Measurements from ENCODE around the gene ANAPC5.

The ANAPC5 gene

DNA sequence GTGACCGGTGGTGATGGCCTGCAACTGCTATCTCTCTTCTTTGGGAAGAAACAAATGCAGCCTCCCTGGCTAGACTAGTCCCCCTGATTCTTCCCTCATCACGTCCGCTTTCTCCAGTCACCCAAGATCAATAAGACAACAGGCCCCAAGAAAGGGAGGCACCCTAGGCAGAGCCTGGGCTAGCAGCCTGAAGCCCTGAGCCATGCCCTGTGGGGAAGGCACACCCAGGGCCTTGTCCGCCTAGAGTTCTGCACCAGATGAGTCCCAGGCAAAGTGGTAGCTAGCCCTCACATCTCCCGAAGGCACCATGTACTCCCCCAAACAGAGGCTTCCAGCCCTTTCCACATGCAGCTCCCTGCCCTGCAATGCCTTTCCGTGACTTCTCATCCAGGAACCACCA, 90.8 kb downstream of the ANAPC5 start:
- no peak for DNase-seq (ENCODE audit: low read depth in 3 of 3, low spot score in 1 of 3)

DNA sequence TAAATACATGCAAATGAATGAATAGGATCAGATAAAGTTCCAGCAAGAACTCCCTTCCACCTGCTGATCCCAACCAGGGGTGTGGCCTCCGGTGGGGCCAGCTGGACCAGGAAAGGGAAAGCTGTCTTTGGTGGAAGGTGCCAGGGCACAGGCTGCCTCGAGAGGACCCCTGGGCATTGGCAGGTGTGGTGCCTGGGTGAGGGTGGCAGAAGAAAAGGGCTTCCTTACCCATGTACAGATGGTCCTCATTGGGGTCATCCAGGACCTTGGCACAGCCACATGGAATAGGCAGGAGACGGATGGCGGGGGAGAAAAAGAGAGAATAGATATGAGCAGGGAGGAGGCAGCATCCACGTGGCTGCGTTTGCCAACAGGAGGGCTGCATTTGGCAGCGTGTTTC, 92.1 kb downstream of the ANAPC5 start:
- DNase-seq (ENCODE audit: low read depth in 3 of 3, low spot score in 1 of 3), result no peak

DNA sequence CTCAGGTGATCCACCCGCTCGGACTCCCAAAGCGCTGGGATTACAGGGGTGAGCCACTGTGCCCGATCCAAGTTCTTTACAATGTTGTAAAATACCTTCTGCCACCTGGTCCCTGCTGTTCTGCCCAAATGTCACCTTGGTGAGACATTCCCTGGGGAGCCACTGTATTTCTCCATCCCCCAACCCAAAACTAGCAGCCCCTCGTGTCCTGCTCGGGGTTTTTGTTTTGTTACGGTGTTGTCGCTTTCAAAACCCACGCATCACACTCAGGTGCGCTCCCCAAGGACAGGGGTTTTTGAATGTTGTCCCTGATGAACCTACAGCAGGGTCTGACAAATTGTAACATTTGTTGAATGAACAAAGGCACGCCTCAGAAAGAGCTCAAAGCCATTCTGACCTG, 93.1 kb downstream of the ANAPC5 start:
- DNase-seq (ENCODE audit: low read depth in 3 of 3, low spot score in 1 of 3), result no peak
